Amniotic stem cell (primary cell): ENCODE data around the gene SLC17A9.
A peak's percentile ranks its signal among the peaks of the same experiment; 100 is the strongest.
"Not testable (repeated sequence)": the region's sequence is repeated elsewhere in the genome, so short reads cannot be mapped to it uniquely, and the experiment has no call there.

Source experiments
- DNase-seq: peaks from one replicate; lab custom pipeline; 2025; lab: John Stamatoyannopoulos, UW

The SLC17A9 gene

DNA sequence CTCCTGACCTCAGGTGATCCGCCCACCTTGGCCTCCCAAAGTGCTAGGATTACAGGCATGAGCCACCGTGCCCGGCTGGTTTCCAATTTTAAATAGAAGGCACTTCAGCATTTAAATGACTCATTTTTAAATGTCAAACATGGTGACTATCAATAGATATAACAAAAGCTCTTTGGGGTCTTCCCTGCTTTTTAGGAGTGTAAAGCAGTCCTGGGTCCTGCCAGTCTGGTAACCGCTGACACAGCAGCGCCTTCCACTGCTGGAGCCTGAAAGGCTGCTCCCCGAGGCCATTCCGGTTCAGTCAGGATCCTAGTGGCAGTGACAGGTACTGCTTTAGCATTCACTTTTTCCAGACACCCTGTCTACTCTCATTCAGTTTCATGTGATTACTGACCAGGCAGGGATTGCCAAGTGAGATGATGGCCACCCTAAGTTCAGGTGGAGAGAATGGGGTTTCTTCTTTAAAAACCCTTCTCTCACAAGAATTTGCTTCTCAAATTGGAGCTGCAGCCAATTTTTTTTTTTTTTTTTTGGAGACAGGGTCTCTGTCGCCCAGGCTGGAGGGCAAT is 31.3 kb upstream of the SLC17A9 start:
- DNase-seq = no peak

GRCh38 chr20:62922451-62922921 is 30.0 kb upstream of the SLC17A9 start:
- DNase-seq = no peak

GRCh38 chr20:62923059-62923668 is 29.3 kb upstream of the SLC17A9 start:
- not testable (repeated sequence) for DNase-seq

DNA sequence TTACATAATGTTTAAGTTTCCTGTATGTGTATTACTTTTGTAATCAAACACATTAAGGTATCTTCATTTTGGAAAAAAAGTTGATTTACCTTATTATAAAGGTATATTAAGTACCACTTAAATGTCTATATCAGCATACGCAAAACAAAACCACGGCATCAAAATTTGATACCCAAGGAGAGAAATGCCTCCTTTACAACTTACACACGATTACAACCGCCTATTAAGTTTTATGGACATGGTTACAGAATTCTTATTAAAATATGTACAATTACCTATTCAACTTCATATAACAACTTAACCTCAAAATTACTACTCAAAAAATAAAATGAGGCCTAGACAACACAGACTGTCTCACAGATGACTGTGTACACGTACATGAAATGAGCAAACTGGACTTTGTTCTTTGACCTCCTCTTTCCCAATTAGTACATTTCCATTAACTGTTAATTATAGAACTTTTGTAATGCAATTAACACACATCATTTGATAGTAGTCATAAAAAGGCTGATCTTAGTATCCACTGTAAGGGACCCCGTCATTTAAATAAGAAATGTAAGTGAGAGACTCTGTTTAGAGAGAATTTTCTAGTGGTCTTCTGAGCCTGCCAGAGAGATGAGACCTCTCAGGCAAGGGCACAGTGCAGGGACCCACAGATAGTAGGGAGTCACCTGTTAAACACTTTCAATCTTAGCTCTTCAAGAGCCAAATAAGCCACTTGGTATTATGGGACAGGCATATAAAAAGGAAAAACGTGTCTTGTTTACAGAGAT is 28.7 kb upstream of the SLC17A9 start:
- no peak for DNase-seq

- DNase-seq = no peak
Observed at GRCh38 chr20:62924442-62925075, 27.9 kb upstream of the SLC17A9 start.

DNA sequence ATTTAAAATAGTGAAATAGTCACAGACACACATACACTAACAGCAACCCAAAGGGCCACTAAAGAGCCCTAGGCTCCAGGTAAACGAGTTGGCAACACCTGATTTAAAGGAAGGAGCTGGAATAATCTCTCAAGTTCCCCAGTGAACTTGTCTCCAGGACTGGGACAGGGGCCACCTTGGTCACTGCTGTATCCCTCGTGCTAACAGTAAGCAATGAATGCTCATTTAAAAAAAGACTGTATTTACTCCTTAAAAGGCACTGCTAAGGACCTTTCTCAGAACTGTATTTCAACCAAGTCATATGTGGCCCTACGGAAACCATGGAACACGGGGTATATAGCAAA is 27.5 kb upstream of the SLC17A9 start:
- no peak for DNase-seq

DNA sequence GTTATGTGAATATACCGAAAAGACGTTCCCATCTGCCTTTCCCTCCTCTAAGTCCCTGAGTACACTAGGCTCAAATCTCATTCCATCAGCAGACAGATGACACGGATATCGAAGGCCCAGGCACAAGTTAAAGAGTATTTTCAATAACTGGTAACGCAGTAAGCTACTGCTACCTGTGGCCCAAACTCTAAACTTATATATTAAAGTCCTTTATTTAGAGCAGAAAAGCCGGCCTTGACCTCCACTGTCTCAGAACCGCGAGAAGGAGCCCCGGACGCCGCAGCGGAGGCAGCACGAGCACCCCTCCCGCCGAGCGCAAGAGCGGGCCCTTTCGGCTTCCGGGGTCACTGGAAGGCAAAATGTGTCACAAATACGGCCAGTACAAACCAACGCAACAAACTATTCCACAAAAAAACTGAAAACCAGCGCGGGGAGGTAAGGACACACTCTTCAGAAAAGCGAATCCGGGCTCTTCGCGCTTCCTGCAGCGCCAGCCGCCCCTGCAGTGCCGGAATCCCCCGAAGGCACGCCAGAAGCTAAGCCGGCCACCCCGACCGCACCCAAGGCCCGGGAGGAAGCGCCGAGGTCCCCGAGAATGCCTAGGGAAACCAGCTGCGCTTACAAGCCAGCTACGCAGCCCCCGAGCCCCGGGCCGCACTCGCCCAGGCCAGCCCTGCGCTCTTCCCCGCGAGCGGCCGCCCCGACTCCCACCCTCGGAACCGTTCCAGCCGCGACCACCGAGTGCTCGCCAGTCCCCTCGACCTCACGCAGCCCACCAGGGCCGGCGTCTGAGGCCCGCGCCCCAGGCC is 26.9 kb upstream of the SLC17A9 start:
- DNase-seq = no peak

DNA sequence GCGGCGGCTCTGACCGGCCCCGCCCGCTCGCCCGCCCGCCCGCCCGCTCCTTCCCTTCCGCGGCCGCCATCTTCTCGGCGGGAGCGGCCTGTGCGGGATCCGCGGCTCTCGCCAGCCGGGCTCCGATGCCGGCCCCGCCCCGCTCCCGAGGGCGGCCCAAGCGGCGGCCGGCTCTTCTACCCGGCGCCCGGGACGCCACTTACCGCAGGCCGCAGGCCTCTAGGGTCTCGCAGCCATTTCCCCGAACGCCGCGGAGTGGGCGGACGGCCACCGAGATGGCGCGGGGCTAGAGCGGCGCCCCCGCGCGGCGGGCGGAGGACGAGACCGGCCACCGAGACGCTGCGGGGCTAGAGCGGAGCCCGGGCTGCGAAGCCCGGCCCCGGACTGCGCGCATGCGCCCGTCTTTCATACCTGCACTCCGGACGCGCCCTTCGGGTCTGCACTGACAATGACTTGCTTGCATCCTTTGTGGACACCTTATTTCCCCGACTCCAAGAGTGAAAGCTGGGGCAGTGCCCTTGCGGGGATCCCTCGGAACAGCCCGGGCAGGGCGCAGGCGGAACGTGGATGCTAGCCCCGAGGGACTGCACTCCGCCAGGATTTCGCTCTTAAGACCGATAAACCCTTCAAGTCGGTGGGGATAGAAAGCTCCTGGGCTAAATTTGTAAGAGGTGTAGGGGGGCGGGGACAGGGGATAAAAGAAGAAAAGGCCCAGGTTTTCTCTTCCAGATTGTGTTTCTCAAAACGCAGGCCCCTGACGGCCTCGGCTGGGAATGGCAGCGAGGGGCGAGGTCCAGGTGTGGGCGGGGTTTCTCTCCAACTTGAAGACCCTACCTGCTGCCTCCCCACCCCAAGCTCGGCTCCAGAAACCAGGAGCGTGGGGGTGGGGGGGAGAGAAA is 26.0 kb upstream of the SLC17A9 start, which contains the start of gene DIDO1:
TSS of gene DIDO1 (minus strand) at position 277 of the 899 bp plus-strand sequence.
- no peak for DNase-seq

- no peak for DNase-seq
Observed at GRCh38 chr20:62927128-62927705, 25.3 kb upstream of the SLC17A9 start.

DNA sequence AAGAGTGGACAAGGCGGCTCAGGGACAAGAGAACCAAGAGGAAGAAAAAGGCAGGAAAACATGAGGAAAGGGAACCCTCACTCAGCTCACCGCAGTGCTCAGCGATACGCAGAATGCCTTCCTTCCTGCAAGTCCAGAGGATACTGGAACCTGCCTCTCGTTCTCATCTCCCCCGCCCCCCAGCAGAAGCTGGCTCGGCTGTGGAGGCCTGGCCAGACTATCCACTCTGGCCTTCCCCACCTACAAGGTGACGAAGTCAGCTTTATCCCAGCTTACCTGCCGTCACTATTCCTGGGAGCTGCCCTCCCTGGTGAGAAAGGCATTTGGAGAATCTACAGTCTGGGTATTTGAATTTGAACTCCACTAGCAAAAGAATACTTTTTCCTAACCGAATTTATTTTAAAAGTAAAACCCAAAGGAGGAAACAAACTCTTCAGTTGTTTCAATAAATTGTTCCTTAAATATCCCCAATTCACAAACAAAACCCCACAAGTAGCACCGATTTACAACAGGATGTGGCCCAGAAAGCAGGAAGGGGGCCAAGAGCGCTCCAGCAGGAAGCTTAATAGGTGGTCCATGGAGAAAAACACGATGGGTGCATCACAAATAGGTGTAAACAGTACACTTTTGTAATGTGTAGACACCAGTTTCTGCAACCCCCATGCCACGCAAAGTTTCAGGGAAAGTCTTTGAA is 24.1 kb upstream of the SLC17A9 start:
- DNase-seq = no peak

- no peak for DNase-seq
Observed at GRCh38 chr20:62929051-62929538, 23.4 kb upstream of the SLC17A9 start.

GRCh38 chr20:62931464-62931863 is 21.0 kb upstream of the SLC17A9 start:
- no peak for DNase-seq

DNA sequence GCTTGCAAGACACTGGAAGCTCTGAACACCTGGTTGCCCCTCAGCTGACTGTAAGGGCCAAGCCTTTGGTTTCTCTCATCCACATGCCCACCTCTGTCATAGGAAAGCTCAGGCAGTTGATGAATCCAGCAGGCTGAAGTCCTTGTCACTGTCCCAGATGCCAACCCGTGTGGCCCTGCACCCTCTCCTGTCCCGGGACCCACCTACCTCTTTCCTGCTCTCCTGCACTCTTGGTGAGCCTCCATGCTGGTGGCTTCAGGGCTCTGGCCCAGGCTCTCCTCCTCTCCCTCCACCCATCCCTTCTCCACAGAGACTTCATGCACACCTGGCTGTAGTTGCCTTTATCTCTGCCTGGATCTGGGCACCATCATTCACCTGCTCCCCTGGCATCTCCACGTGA is 18.5 kb upstream of the SLC17A9 start:
- DNase-seq = no peak

DNA sequence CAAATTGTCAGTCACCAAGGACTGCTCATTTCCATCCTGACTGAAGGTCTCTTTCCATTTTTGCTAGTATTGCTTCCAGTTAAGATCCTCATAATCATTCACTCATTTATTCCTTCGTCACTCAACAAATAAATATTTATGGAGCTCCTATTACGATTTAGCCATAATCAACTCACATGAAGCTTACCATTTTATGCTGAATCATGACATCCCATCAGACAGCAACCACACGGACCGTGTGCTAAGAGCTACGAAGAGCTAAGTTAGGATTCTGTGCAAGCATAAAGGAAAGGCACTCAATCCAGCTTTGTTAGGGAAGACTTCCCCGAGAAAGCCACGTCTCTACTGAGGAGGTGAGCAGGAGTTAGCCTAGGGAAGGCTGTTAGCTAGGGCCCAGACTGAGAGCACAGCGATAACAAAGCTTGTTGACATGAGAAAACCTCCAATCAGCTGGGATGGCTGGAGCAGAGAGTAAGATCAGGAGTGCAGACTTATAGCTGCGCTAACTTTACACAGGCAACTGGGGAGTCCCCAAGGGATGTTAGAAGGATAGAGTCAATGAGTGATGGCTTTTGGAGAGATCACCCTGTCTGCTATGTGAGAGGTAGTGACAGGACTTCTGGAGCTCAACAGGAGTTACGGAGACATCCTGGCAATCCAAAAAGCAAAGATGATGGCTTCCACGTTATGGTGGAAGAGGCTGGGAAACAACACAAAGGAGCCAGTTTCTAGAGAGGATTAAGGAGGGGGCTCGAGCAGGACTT is 17.1 kb upstream of the SLC17A9 start:
- no peak for DNase-seq

- no peak for DNase-seq
Observed at GRCh38 chr20:62935968-62936585, 16.4 kb upstream of the SLC17A9 start.

GRCh38 chr20:62937268-62938104 is 15.0 kb upstream of the SLC17A9 start:
- DNase-seq = peak; percentile 85

DNA sequence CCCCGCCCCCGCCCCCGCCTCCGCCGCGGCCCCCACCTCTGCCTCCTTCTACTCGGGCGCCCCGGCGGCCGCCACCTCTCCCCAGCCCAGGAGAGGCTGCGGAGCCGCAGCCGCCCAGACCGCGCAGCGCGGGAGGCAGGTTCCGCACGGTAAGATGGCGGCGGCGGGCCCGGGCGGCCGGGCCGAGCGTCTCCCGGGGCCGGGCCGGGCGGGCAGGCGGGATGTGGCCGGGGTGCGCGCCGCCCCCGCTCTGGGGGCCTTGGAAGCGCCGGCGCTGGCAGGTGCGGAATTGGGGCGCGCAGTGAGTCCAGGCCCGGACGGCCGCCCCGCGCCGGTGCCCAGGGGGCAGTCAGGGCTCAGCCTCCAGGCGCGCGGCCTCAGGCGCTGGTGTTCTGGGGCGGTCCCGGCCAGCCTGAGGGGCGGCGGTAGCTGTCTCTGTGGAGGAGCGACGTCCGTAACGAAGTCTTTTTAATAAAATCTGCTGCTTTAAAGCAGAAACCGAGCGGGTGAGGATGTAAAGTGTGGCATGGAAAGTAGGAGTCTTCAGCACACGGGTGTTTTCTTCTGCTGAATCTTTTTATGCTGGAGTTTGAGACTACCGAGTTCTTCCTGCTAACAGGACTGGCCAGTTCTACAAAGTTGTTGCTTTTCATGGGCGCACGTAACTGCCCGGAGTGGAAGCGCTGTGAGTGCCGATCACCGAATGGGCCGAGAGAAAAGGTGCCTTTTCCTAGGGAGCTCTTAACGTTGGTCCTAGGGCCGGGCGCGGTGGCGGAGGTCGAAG is 14.2 kb upstream of the SLC17A9 start, which contains the start of gene GID8:
TSS of gene GID8 (plus strand) at position 43 of the 784 bp plus-strand sequence. CDS start 3,356 bp downstream, outside the sequence.
- DNase-seq = no peak
